Measurements from ENCODE around the gene CDPF1. TPM values are rescaled to one million over a fixed set of nuclear protein-coding genes. Genes with fewer than 3 reads are reported as not detected.

CDPF1 gene
- polyA plus RNA-seq, 1 donor (not counting 4 experiments of a cell fraction or from before 2014, with no cell fraction given), result 5.9 TPM

- Histone ChIP-seq H3K27ac (ENCODE audit: control insufficient read depth, insufficient read depth, low read length) (no peak overlapping the region), H3K27me3 (ENCODE audit: control insufficient read depth, extremely low read depth, insufficient read depth, low read length) (no peaks in the 10 kb centered on the region), H3K9ac (ENCODE audit: control insufficient read depth, extremely low read depth, insufficient read depth, low read length) (no peak overlapping the region), H3K79me2 (ENCODE audit: control insufficient read depth, insufficient read depth, low read length) (no peaks in the 10 kb centered on the region), H3K4me2 (ENCODE audit: control insufficient read depth, extremely low read depth, insufficient read depth, low read depth, low read length) (no peak overlapping the region), H2AFZ (ENCODE audit: control insufficient read depth, low read length) (no peak overlapping the region), H3K9me1 (ENCODE audit: control insufficient read depth, extremely low read depth, insufficient read depth, low read length) (no peaks in the 10 kb centered on the region), H3K4me3 (ENCODE audit: control insufficient read depth in 2 of 3, extremely low read depth in 1 of 3, insufficient read depth in 2 of 3, low read depth in 1 of 3, low read length in 3 of 3) (no peak overlapping the region), H3K4me1 (ENCODE audit: control insufficient read depth, extremely low read depth, insufficient read depth, low read length) (no peaks in the 10 kb centered on the region), H4K20me1 (ENCODE audit: control insufficient read depth, extremely low read depth, insufficient read depth, low read length) (no peaks in the 10 kb centered on the region), H3K36me3 (ENCODE audit: control insufficient read depth in 2 of 2, extremely low read depth in 1 of 2, insufficient read depth in 2 of 2, low read length in 2 of 2) (peaks cover 2 to 5% of the 10 kb centered on the region in 2 experiments), H3K9me3 (ENCODE audit: control insufficient read depth, low read depth, low read length) (peaks cover under 1% of the 10 kb centered on the region)
- FAIRE-seq (no peak), DNase-seq (ENCODE audit: low read depth, low spot score) (no peak)
- dilution Hi-C loops (cut with MboI; ENCODE audit: extremely low pct_ligation_motif_present, low sequenced_read_pairs), result no loop called here
- TF ChIP-seq CTCF (optimal IDR thresholded peaks at IDR 0.05 in 1 of 3, IDR thresholded peaks at IDR 0.05 in 1 of 3, conservative IDR thresholded peaks at IDR 0.05 in 1 of 3; ENCODE audit: extremely low read depth in 1 of 3, insufficient read depth in 2 of 3, low read length in 3 of 3) (no peak), EZH2 (IDR thresholded peaks at IDR 0.05; ENCODE audit: low read length) (no peak)
Measured at GRCh38 chr22:46203601-46203980, 46.5 kb downstream of the CDPF1 start.

GRCh38 chr22:46202897-46203600 is 47.0 kb downstream of the CDPF1 start:
- Histone ChIP-seq H3K9me1 (ENCODE audit: control insufficient read depth, extremely low read depth, insufficient read depth, low read length) (no peaks in the 10 kb centered on the region), H3K4me3 (ENCODE audit: control insufficient read depth in 2 of 3, extremely low read depth in 1 of 3, insufficient read depth in 2 of 3, low read depth in 1 of 3, low read length in 3 of 3) (no peak overlapping the region), H4K20me1 (ENCODE audit: control insufficient read depth, extremely low read depth, insufficient read depth, low read length) (no peaks in the 10 kb centered on the region), H3K4me2 (ENCODE audit: control insufficient read depth, extremely low read depth, insufficient read depth, low read depth, low read length) (no peak overlapping the region), H2AFZ (ENCODE audit: control insufficient read depth, low read length) (no peak overlapping the region), H3K36me3 (ENCODE audit: control insufficient read depth in 2 of 2, extremely low read depth in 1 of 2, insufficient read depth in 2 of 2, low read length in 2 of 2) (peaks cover 2 to 5% of the 10 kb centered on the region in 2 experiments), H3K79me2 (ENCODE audit: control insufficient read depth, insufficient read depth, low read length) (no peaks in the 10 kb centered on the region), H3K9me3 (ENCODE audit: control insufficient read depth, low read depth, low read length) (no peaks in the 10 kb centered on the region), H3K4me1 (ENCODE audit: control insufficient read depth, extremely low read depth, insufficient read depth, low read length) (no peaks in the 10 kb centered on the region), H3K27ac (ENCODE audit: control insufficient read depth, insufficient read depth, low read length) (no peak overlapping the region), H3K27me3 (ENCODE audit: control insufficient read depth, extremely low read depth, insufficient read depth, low read length) (no peaks in the 10 kb centered on the region), H3K9ac (ENCODE audit: control insufficient read depth, extremely low read depth, insufficient read depth, low read length) (no peak overlapping the region)
- TF ChIP-seq CTCF (optimal IDR thresholded peaks at IDR 0.05 in 1 of 3, IDR thresholded peaks at IDR 0.05 in 1 of 3, conservative IDR thresholded peaks at IDR 0.05 in 1 of 3; ENCODE audit: extremely low read depth in 1 of 3, insufficient read depth in 2 of 3, low read length in 3 of 3) (no peak), EZH2 (IDR thresholded peaks at IDR 0.05; ENCODE audit: low read length) (no peak)
- no peak for FAIRE-seq
- dilution Hi-C loops (cut with MboI; ENCODE audit: extremely low pct_ligation_motif_present, low sequenced_read_pairs), result no loop called here
- no peak for DNase-seq (ENCODE audit: low read depth, low spot score)

Data from keratinocyte (primary cell).